ENCODE measurements around the gene DCAF8. TPM values are rescaled to one million over a fixed set of nuclear protein-coding genes. Genes with fewer than 3 reads are reported as not detected.

The DCAF8 gene
- total and polyA plus RNA-seq, 2 experiments from 2014 or later = 55.0 to 104 TPM

- TF ChIP-seq CTCF (conservative IDR thresholded peaks at IDR 0.05; ENCODE audit: low read depth in 2 of 2) = no peak
- TF ChIP-seq NANOG (IDR thresholded peaks at IDR 0.05; ENCODE audit: borderline replicate concordance) = no peak
- no peak for TF ChIP-seq STAT1 (IDR thresholded peaks at IDR 0.05; ENCODE audit: unreplicated experiment)
Measured at GRCh38 chr1:160309571-160309970, 47.2 kb upstream of the DCAF8 start (continued).

- H4K20me1 ChIP-seq (replicated peaks; ENCODE audit: insufficient read depth) = 0 out of 2 replicates have a peak, but pooled peaks cover 8% of the 10 kb centered on the region
- H3K4me2 ChIP-seq = peak overlapping the region; percentile 19; the same call in 1 of the 2 replicates
- no peak for DNase-seq (ENCODE audit: low spot score)
- no peaks in the 10 kb centered on the region for H3K9me2 ChIP-seq (ENCODE audit: insufficient read depth)
- Mint-ChIP-seq H3K9me3 (no peaks in the 10 kb centered on the region), H3K27me3 (ENCODE audit: insufficient read depth, low read depth, poor library complexity) (peaks cover 6% of the 10 kb centered on the region), H3K4me3 (no peak overlapping the region; the same call in 2 of the 3 replicates), H3K4me1 (peaks cover 37% of the 10 kb centered on the region), H3K27ac (peak overlapping the region; percentile 51), H3K36me3 (ENCODE audit: low read depth) (peaks cover 82% of the 10 kb centered on the region)
- H3K79me2 ChIP-seq (replicated peaks; ENCODE audit: insufficient read depth) = no peaks in the 10 kb centered on the region
- H3F3A ChIP-seq (replicated peaks; ENCODE audit: low read depth) = no peaks in the 10 kb centered on the region; the same call in 1 of the 2 replicates
- H3K4me1 ChIP-seq (ENCODE audit: insufficient read depth) = peaks cover 30% of the 10 kb centered on the region
- H2AFZ ChIP-seq = no peak overlapping the region
- H3K27me3 ChIP-seq (ENCODE audit: insufficient read depth) = no peaks in the 10 kb centered on the region
- ATAC-seq = no peak
- H3K36me3 ChIP-seq (ENCODE audit: insufficient read depth) = peaks cover 60% of the 10 kb centered on the region
- no peak overlapping the region for H3K27ac ChIP-seq (ENCODE audit: low read depth)
- H3K4me3 ChIP-seq = no peak overlapping the region
- TF ChIP-seq ZNF462 (CRISPR knock-in tag; IDR thresholded peaks at IDR 0.05) = no peak
- TF ChIP-seq EZH2phosphoT487 (IDR thresholded peaks at IDR 0.05; ENCODE audit: unreplicated experiment) = no peak
- no peak for TF ChIP-seq ZNF114 (CRISPR knock-in tag; IDR thresholded peaks at IDR 0.05)
- TF ChIP-seq JUNB (IDR thresholded peaks at IDR 0.05; ENCODE audit: unreplicated experiment) = no peak
- TF ChIP-seq POLR2AphosphoS5 (IDR thresholded peaks at IDR 0.05; ENCODE audit: low read depth) = no peak
- TF ChIP-seq ZNF331 (CRISPR knock-in tag; IDR thresholded peaks at IDR 0.05; ENCODE audit: low read depth) = no peak
- TF ChIP-seq NANOG (IDR thresholded peaks at IDR 0.05; ENCODE audit: borderline replicate concordance) = no peak
- TF ChIP-seq, protein P1, sequence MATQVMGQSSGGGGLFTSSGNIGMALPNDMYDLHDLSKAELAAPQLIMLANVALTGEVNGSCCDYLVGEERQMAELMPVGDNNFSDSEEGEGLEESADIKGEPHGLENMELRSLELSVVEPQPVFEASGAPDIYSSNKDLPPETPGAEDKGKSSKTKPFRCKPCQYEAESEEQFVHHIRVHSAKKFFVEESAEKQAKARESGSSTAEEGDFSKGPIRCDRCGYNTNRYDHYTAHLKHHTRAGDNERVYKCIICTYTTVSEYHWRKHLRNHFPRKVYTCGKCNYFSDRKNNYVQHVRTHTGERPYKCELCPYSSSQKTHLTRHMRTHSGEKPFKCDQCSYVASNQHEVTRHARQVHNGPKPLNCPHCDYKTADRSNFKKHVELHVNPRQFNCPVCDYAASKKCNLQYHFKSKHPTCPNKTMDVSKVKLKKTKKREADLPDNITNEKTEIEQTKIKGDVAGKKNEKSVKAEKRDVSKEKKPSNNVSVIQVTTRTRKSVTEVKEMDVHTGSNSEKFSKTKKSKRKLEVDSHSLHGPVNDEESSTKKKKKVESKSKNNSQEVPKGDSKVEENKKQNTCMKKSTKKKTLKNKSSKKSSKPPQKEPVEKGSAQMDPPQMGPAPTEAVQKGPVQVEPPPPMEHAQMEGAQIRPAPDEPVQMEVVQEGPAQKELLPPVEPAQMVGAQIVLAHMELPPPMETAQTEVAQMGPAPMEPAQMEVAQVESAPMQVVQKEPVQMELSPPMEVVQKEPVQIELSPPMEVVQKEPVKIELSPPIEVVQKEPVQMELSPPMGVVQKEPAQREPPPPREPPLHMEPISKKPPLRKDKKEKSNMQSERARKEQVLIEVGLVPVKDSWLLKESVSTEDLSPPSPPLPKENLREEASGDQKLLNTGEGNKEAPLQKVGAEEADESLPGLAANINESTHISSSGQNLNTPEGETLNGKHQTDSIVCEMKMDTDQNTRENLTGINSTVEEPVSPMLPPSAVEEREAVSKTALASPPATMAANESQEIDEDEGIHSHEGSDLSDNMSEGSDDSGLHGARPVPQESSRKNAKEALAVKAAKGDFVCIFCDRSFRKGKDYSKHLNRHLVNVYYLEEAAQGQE (IDR thresholded peaks at IDR 0.05; ENCODE audit: unreplicated experiment) = no peak
- TF ChIP-seq CTCF (conservative IDR thresholded peaks at IDR 0.05; ENCODE audit: low read depth in 2 of 2) = no peak
- no peak for TF ChIP-seq STAT1 (IDR thresholded peaks at IDR 0.05; ENCODE audit: unreplicated experiment)
- no peak for TF ChIP-seq CREB1 (CRISPR knock-in tag; IDR thresholded peaks at IDR 0.05; ENCODE audit: low read depth)
Measured at GRCh38 chr1:160309185-160309557, 46.8 kb upstream of the DCAF8 start.

Measured in GM23338 (cell line).